Calu3 (cell line): Measurements from ENCODE around the gene MYO9B. TPM values are rescaled to one million over a fixed set of nuclear protein-coding genes. Genes with fewer than 3 reads are reported as not detected.

Experiments used
- BruUV-seq: library from RNA; stranded (reverse); fragments of 400-500 nt; replicated peaks from 2 replicates; lab custom pipeline; 2021; lab: Mats Ljungman, UMichigan
- CTCF ChIA-PET: fragments of 300-600 bp; sonication (Branson Sonifier 250); formaldehyde crosslinking; loops from one replicate; lab custom pipeline; 2022; ENCODE audit warnings: antibody characterized with exemption; lab: Charles Lee
- DNase-seq: peaks from one replicate; pipeline ENCODE4 v3.0.0; 2022
- H3K27ac Mint-ChIP-seq: one replicate; pipeline ENCODE4 v1.8.0; 2022; ENCODE audit warnings: mixed read lengths; ENCODE audit not compliant: unreplicated experiment
- H3K27me3 Mint-ChIP-seq: one replicate; pipeline ENCODE4 v1.8.0; 2022; ENCODE audit warnings: mixed read lengths; ENCODE audit not compliant: unreplicated experiment
- H3K36me3 Mint-ChIP-seq: one replicate; pipeline ENCODE4 v1.8.0; 2022; ENCODE audit warnings: mild to moderate bottlenecking, moderate library complexity, mixed read lengths; ENCODE audit not compliant: insufficient read depth, unreplicated experiment
- H3K4me1 Mint-ChIP-seq: one replicate; pipeline ENCODE4 v1.8.0; 2022; ENCODE audit warnings: mild to moderate bottlenecking, low read depth, mixed read lengths; ENCODE audit not compliant: unreplicated experiment
- H3K4me3 Mint-ChIP-seq: one replicate; pipeline ENCODE4 v1.8.0; 2022; ENCODE audit warnings: mild to moderate bottlenecking, low read depth, moderate library complexity, mixed read lengths; ENCODE audit not compliant: unreplicated experiment
- H3K9me3 Mint-ChIP-seq: one replicate; pipeline ENCODE4 v1.8.0; 2022; ENCODE audit warnings: low read depth, mixed read lengths; ENCODE audit not compliant: unreplicated experiment
- intact Hi-C: fragments of 100-400 bp; cut with micrococcal nuclease; formaldehyde crosslinking; loops from one replicate; pipeline ENCODE4 v1.10.0; 2022; ENCODE audit not compliant: unreplicated experiment
- total RNA-seq: library from RNA; stranded (reverse); gene quantifications from 2 replicates; pipeline ENCODE4 v1.2.3, GENCODE V29; 2022
- TF ChIP-seq, protein P1 (sequence below): fragments of 200-600 bp; IDR thresholded peaks from one replicate; pipeline ENCODE4 v1.8.0; 2022; ENCODE audit warnings: antibody characterized with exemption; ENCODE audit not compliant: unreplicated experiment

The MYO9B gene
- total RNA-seq, 1 experiment from 2014 or later: 38.4 TPM

DNA sequence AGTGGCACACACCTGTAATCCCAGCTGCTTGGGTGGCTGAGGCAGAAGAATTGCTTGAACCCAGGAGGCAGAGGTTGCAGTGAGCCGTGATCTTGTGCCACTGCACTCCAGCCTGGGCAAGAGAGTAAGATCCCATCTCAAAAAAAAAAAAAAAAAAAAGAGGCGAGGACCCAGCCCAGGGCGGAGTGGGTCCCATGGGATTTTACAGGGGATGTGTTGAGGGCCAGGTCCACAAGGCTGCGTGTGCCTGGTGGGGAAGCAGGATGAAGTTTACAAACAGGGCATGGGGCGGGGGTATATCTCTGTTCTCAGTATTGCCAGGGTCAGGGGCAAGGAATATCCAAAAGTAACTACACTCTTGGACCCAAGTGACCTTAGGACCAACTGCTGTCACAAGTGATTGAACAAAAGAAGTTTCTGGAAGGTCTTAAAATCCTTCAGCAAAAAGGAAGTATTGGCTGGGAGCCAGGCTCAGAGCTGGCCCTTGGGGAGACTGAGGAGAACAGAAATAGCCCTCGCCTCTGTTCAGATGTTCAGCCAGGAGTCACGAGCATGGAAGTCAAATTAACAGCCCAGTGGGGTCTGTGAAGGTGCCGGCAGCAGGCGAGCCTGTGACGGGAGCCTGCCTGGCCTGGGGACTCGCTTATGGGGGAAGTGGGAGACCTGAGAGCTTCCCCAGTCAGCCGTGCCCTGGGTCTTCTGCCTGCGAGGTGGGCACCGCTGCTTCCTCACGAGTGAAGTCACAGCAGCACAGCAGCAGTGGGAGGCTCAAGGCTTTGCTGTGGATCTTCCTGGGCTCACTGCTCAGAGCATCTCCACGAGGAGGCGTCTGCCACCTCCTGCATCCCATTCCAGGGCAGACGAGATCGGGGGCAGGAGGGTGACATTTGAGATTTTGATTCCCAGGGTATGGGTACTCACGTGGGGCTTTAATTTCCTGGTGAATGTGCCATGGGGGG is 6.4 kb downstream of the MYO9B start:
- H3K4me1 Mint-ChIP-seq: peaks cover 8% of the 10 kb centered on the region
- H3K4me3 Mint-ChIP-seq: no peak overlapping the region
- no peak overlapping the region for H3K27ac Mint-ChIP-seq
- no peak for DNase-seq
- H3K36me3 Mint-ChIP-seq: peaks cover 1% of the 10 kb centered on the region
- BruUV-seq: no TSS peak
- TF ChIP-seq, protein P1, sequence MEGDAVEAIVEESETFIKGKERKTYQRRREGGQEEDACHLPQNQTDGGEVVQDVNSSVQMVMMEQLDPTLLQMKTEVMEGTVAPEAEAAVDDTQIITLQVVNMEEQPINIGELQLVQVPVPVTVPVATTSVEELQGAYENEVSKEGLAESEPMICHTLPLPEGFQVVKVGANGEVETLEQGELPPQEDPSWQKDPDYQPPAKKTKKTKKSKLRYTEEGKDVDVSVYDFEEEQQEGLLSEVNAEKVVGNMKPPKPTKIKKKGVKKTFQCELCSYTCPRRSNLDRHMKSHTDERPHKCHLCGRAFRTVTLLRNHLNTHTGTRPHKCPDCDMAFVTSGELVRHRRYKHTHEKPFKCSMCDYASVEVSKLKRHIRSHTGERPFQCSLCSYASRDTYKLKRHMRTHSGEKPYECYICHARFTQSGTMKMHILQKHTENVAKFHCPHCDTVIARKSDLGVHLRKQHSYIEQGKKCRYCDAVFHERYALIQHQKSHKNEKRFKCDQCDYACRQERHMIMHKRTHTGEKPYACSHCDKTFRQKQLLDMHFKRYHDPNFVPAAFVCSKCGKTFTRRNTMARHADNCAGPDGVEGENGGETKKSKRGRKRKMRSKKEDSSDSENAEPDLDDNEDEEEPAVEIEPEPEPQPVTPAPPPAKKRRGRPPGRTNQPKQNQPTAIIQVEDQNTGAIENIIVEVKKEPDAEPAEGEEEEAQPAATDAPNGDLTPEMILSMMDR: no peak
- no peaks in the 10 kb centered on the region for H3K9me3 Mint-ChIP-seq
- CTCF ChIA-PET: no interaction called here
- no peaks in the 10 kb centered on the region for H3K27me3 Mint-ChIP-seq
- intact Hi-C loops: no loop called here

GRCh38 chr19:17086120-17086519 is 10.5 kb downstream of the MYO9B start:
- Mint-ChIP-seq H3K4me1 (no peaks in the 10 kb centered on the region), H3K27me3 (no peaks in the 10 kb centered on the region), H3K36me3 (peaks cover 7% of the 10 kb centered on the region), H3K9me3 (no peaks in the 10 kb centered on the region), H3K4me3 (no peak overlapping the region), H3K27ac (no peak overlapping the region)
- TF ChIP-seq, protein P1: no peak
- BruUV-seq: no TSS peak
- DNase-seq: no peak
- intact Hi-C loops: no loop called here
- CTCF ChIA-PET: no interaction called here

DNA sequence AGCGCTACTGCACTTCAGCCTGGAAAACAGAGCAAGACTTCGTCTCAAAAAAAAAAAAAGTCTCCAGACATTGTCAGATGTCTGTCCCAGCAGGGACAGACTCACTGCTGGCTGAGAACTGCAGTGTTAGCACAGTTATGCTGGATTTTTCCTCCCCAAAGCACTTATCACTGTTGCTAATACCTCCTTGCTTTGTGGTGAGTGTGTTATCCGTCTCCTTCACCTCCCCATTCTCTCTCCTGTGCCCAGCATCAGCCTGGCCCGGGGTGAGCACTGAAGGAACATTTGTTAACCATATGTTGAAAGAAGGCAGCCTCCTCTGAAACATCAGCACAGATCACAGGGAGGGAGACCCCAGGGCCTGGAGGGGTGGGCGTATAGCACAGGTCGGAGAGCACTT is 11.3 kb downstream of the MYO9B start:
- Mint-ChIP-seq H3K27ac (no peak overlapping the region), H3K4me3 (no peak overlapping the region), H3K36me3 (peaks cover 7% of the 10 kb centered on the region), H3K27me3 (no peaks in the 10 kb centered on the region), H3K4me1 (no peaks in the 10 kb centered on the region), H3K9me3 (no peaks in the 10 kb centered on the region)
- no peak for DNase-seq
- CTCF ChIA-PET: no interaction called here
- TF ChIP-seq, protein P1: no peak
- intact Hi-C loops: no loop called here
- no TSS peak for BruUV-seq

DNA sequence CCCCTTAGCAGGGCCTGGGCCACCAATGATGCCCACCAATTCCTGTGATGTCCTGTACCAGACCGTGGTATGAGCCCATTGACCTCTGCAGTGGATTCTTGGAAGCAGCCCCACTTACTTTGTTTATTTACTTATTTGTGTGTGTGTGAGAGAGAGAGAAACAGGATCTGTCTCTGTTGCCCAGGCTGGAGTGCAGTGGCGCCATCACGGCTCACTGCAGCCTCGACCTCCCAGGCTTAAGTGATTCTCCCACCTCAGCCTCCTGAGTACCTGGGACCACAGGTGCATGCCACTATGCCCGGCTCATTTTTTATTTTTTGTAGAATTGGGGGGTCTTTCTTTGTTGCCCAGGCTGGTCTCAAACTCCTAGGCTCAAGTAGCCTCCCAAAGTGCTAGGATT is 13.0 kb downstream of the MYO9B start:
- Mint-ChIP-seq H3K4me3 (no peak overlapping the region), H3K9me3 (no peaks in the 10 kb centered on the region), H3K27me3 (no peaks in the 10 kb centered on the region), H3K36me3 (peaks cover 7% of the 10 kb centered on the region), H3K27ac (no peak overlapping the region), H3K4me1 (no peaks in the 10 kb centered on the region)
- intact Hi-C loops: no loop called here
- CTCF ChIA-PET: interaction anchor here (0.6 kb wide), 1 partner anchor 198 kb away, joined by 3 read pairs; no protein-coding TSS in a partner anchor
- no TSS peak for BruUV-seq
- TF ChIP-seq, protein P1: no peak
- DNase-seq: no peak
